ENCODE data around the gene HIPK3. TPM values are rescaled to one million over a fixed set of nuclear protein-coding genes. Genes with fewer than 3 reads are reported as not detected.
"Not testable (repeated sequence)": the region's sequence is repeated elsewhere in the genome, so short reads cannot be mapped to it uniquely, and the experiment has no call there.

The HIPK3 gene
- total RNA-seq, 1 donor from 2014 or later: 33.1 TPM

DNA sequence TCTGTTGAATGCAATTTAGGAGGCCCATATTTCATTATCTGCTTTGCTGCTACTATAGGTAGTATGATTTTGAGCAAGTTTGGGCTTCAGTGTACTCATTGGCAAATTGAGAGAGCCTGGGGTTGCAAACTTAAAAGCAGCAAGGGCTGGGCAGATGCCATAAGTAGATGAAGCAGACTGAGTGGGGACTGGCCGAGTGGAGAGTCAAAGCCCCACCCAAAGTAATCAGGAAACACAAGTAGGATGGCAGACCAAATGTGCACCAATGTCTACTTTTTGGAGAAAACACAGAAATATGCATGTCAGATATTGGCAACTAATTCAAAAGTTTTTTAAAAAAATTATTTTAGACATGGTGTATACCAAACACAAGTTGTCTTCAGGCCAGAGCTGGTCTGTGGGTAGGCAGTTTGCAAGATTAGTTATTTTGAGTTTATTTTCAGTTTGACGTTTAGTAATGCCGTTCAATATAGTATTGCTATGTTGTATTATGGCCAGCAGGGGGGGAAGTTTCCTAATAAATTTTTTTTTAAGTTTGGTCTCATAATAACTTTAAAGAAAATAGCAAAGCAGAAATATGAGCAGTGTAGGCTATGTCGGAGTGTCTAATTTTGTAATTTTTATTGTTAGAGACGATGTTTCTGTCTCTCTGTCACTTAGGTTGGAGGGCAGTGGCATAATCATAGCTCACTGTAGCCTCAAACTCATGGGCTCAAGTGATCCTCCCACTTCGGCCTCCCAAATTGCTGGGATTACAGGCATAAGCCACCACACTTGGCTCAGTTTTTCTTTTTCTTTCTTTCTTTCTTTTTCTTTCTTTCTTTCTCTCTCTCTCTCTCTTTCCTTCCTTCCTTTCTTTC lies 105.1 kb downstream of the HIPK3 start:
- H3K27me3 ChIP-seq: peaks cover 6% of the 10 kb centered on the region
- no peak overlapping the region for H2AFZ ChIP-seq (replicated peaks)
- no peaks in the 10 kb centered on the region for H3K36me3 ChIP-seq
- Mint-ChIP-seq H3K36me3 (no peaks in the 10 kb centered on the region), H3K4me3 (no peak overlapping the region), H3K27ac (no peak overlapping the region), H3K9me3 (no peaks in the 10 kb centered on the region), H3K27me3 (ENCODE audit: insufficient read depth, low read depth) (no peaks in the 10 kb centered on the region), H3K4me1 (peaks cover 3% of the 10 kb centered on the region)
- TF ChIP-seq EZH2phosphoT487 (IDR thresholded peaks at IDR 0.05) (no peak), EZH2 (IDR thresholded peaks at IDR 0.05) (no peak)
- TF ChIP-seq, protein P1, sequence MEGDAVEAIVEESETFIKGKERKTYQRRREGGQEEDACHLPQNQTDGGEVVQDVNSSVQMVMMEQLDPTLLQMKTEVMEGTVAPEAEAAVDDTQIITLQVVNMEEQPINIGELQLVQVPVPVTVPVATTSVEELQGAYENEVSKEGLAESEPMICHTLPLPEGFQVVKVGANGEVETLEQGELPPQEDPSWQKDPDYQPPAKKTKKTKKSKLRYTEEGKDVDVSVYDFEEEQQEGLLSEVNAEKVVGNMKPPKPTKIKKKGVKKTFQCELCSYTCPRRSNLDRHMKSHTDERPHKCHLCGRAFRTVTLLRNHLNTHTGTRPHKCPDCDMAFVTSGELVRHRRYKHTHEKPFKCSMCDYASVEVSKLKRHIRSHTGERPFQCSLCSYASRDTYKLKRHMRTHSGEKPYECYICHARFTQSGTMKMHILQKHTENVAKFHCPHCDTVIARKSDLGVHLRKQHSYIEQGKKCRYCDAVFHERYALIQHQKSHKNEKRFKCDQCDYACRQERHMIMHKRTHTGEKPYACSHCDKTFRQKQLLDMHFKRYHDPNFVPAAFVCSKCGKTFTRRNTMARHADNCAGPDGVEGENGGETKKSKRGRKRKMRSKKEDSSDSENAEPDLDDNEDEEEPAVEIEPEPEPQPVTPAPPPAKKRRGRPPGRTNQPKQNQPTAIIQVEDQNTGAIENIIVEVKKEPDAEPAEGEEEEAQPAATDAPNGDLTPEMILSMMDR (IDR thresholded peaks at IDR 0.05): peak; percentile 73
- peak; percentile 21 for DNase-seq (ENCODE audit: low spot score)
- H3K9ac ChIP-seq: no peak overlapping the region
- no peak overlapping the region for H3K27ac ChIP-seq
- H3K79me2 ChIP-seq (ENCODE audit: low read depth): no peaks in the 10 kb centered on the region
- H3K9me3 ChIP-seq (ENCODE audit: low read depth): no peaks in the 10 kb centered on the region
- H3F3A ChIP-seq (ENCODE audit: low read depth): no peaks in the 10 kb centered on the region
- no peak overlapping the region for H3K4me3 ChIP-seq
- no peaks in the 10 kb centered on the region for H4K20me1 ChIP-seq (ENCODE audit: low read depth)
- no peaks in the 10 kb centered on the region for H3K4me1 ChIP-seq
- no peak overlapping the region for H3K4me2 ChIP-seq

DNA sequence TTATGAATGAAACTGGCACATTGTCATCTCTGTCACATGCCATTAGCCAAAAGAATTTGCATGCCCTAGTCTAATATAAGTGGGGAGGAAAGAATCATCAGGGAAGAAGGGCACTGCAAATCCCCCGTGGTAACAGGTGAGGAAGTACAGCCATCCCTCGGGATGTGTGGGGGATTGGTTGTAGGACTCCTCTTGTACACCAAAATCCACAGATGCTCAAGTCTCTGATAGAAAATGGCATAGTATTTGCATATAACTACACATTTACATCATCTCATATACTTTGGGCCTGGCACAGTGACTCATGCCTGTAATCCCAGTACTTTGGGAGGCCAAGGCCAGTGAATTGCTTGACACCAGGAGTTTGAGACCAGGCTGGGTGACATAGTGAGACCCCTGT lies 109.7 kb downstream of the HIPK3 start:
- H3K36me3 ChIP-seq: no peaks in the 10 kb centered on the region
- no peak overlapping the region for H3K4me3 ChIP-seq
- Mint-ChIP-seq H3K27me3 (ENCODE audit: insufficient read depth, low read depth) (peaks cover 4% of the 10 kb centered on the region), H3K4me1 (no peaks in the 10 kb centered on the region), H3K27ac (no peak overlapping the region), H3K9me3 (no peaks in the 10 kb centered on the region), H3K36me3 (no peaks in the 10 kb centered on the region), H3K4me3 (no peak overlapping the region)
- no peaks in the 10 kb centered on the region for H3K79me2 ChIP-seq (ENCODE audit: low read depth)
- H3F3A ChIP-seq (ENCODE audit: low read depth): no peaks in the 10 kb centered on the region
- H3K9ac ChIP-seq: no peak overlapping the region
- H3K27me3 ChIP-seq: peaks cover 6% of the 10 kb centered on the region
- no peak overlapping the region for H3K27ac ChIP-seq
- no peak for TF ChIP-seq EZH2 (IDR thresholded peaks at IDR 0.05)
- TF ChIP-seq, protein P1 (IDR thresholded peaks at IDR 0.05): no peak
- no peak for TF ChIP-seq EZH2phosphoT487 (IDR thresholded peaks at IDR 0.05)
- no peaks in the 10 kb centered on the region for H3K4me1 ChIP-seq
- no peak overlapping the region for H2AFZ ChIP-seq (replicated peaks)
- no peaks in the 10 kb centered on the region for H4K20me1 ChIP-seq (ENCODE audit: low read depth)
- no peaks in the 10 kb centered on the region for H3K9me3 ChIP-seq (ENCODE audit: low read depth)
- H3K4me2 ChIP-seq: no peak overlapping the region
- no peak for DNase-seq (ENCODE audit: low spot score)

DNA sequence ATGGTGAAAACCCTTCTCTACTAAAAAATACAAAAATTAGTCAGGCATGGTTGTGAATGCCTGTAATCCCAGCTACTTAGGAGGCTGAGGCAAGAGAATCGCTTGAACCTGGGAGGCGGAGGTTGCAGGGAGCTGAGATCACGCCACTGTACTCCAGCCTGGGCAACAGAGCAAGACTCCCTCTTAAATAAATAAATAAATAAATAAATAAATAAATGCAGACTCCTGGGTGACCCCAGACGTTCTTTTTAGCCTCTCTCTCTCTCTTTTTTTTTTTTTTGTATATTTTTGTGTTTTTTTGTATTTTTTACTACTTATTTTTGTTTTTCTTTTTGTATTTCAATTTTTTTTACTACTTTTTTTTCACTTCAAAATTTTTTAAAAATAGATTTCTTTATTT lies 111.3 kb downstream of the HIPK3 start:
- not testable (repeated sequence) for H3K36me3 Mint-ChIP-seq; H3K79me2 ChIP-seq (ENCODE audit: low read depth); H3F3A ChIP-seq (ENCODE audit: low read depth); H3K27ac ChIP-seq; H2AFZ ChIP-seq (replicated peaks); H3K4me3 Mint-ChIP-seq; H3K4me3 ChIP-seq; H3K36me3 ChIP-seq; H3K27ac Mint-ChIP-seq; H3K27me3 ChIP-seq; H3K9ac ChIP-seq; H3K4me1 ChIP-seq; H4K20me1 ChIP-seq (ENCODE audit: low read depth); H3K9me3 Mint-ChIP-seq; DNase-seq (ENCODE audit: low spot score); H3K27me3 Mint-ChIP-seq (ENCODE audit: insufficient read depth, low read depth); H3K4me2 ChIP-seq; H3K4me1 Mint-ChIP-seq; H3K9me3 ChIP-seq (ENCODE audit: low read depth)

DNA sequence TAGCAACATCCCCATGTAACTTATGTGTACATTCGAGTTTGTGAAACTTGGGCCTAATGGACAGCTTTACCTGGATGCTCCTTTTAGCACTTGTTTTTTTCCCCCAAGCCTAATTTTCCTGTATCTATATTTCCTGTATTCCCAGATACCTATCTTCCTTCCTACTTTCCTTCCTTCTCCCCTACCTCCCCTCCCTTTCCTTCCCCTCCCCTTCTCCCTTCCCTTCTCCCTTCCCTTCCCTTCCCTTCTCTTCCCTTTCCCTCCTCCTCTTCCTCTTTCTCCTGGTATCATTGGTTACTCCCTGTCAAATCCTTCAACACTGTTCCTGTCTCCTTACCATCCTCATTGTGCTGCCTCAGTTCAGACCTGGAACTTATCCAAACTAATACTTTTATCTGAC lies 111.8 kb downstream of the HIPK3 start:
- Histone ChIP-seq H3K27ac (no peak overlapping the region), H3K36me3 (no peaks in the 10 kb centered on the region), H3K4me3 (no peak overlapping the region), H3K27me3 (peaks cover 14% of the 10 kb centered on the region), H3F3A (ENCODE audit: low read depth) (peaks cover 3% of the 10 kb centered on the region), H4K20me1 (ENCODE audit: low read depth) (no peaks in the 10 kb centered on the region), H3K4me2 (no peak overlapping the region), H3K9ac (no peak overlapping the region), H3K4me1 (no peaks in the 10 kb centered on the region), H2AFZ (replicated peaks) (no peak overlapping the region), H3K79me2 (ENCODE audit: low read depth) (no peaks in the 10 kb centered on the region), H3K9me3 (ENCODE audit: low read depth) (no peaks in the 10 kb centered on the region)
- TF ChIP-seq, protein P1 (IDR thresholded peaks at IDR 0.05): no peak
- TF ChIP-seq EZH2phosphoT487 (IDR thresholded peaks at IDR 0.05) (no peak), EZH2 (IDR thresholded peaks at IDR 0.05) (no peak)
- peaks cover 4% of the 10 kb centered on the region for H3K27me3 Mint-ChIP-seq (ENCODE audit: insufficient read depth, low read depth)
- no peaks in the 10 kb centered on the region for H3K4me1 Mint-ChIP-seq
- H3K27ac Mint-ChIP-seq: no peak overlapping the region
- no peak overlapping the region for H3K4me3 Mint-ChIP-seq
- H3K36me3 Mint-ChIP-seq: no peaks in the 10 kb centered on the region
- DNase-seq (ENCODE audit: low spot score): no peak
- no peaks in the 10 kb centered on the region for H3K9me3 Mint-ChIP-seq
